ENCODE results near the gene TK1. TPM values are rescaled to one million over a fixed set of nuclear protein-coding genes. Genes with fewer than 3 reads are reported as not detected.
"Not testable (repeated sequence)": the region's sequence is repeated elsewhere in the genome, so short reads cannot be mapped to it uniquely, and the experiment has no call there.

Gene TK1
- 10 to 100 TPM; 90.6 to 90.9 TPM for total RNA-seq

GRCh38 chr17:78186692-78187595, at the start of gene TK1, which contains the start of gene AFMID:
TK1 (minus strand) TSS chr17:78187052; CDS start chr17:78186994, 58 bp downstream.
AFMID (plus strand) TSS chr17:78187362; CDS start chr17:78187371, 9 bp downstream.
- Mint-ChIP-seq H3K4me3 (peak within 1 kb of the TSS; percentile 76 to 89), H3K9me3 (no peaks in the 10 kb centered on the region), H3K36me3 (ENCODE audit: insufficient read depth in 2 of 2) (peaks cover 1 to 19% of the 10 kb centered on the region in 2 donors), H3K4me1 (ENCODE audit: low read depth) (peaks cover 48% of the 10 kb centered on the region), H3K27me3 (ENCODE audit: low read depth) (no peaks in the 10 kb centered on the region), H3K27ac (peak within 1 kb of the TSS; percentile 69)
- peak; percentile 95 to 96 for ATAC-seq (replicated peaks in 1 of 2)
- DNase-seq, result peak; percentile 95 to 96

- Mint-ChIP-seq H3K9me3 (no peaks in the 10 kb centered on the region), H3K27ac (no peak overlapping the region), H3K4me1 (ENCODE audit: low read depth) (peaks cover 14% of the 10 kb centered on the region), H3K36me3 (ENCODE audit: insufficient read depth in 2 of 2) (no peaks in the 10 kb centered on the region), H3K27me3 (ENCODE audit: low read depth) (peaks cover 18% of the 10 kb centered on the region), H3K4me3 (no peak overlapping the region)
- DNase-seq (no peak), ATAC-seq (replicated peaks in 1 of 2) (no peak)
These were observed 49.0 kb upstream of the TK1 start for GRCh38 chr17:78235885-78236284.

GRCh38 chr17:78235022-78235421, 48.2 kb upstream of the TK1 start:
- not testable (repeated sequence) for ATAC-seq (replicated peaks in 1 of 2); H3K4me3 Mint-ChIP-seq; H3K36me3 Mint-ChIP-seq (ENCODE audit: insufficient read depth in 2 of 2); DNase-seq; H3K27ac Mint-ChIP-seq; H3K9me3 Mint-ChIP-seq
- Mint-ChIP-seq H3K4me1 (ENCODE audit: low read depth) (peaks cover 20% of the 10 kb centered on the region), H3K27me3 (ENCODE audit: low read depth) (peaks cover 23% of the 10 kb centered on the region)

- Mint-ChIP-seq H3K27me3 (ENCODE audit: low read depth) (peaks cover 23% of the 10 kb centered on the region), H3K36me3 (ENCODE audit: insufficient read depth in 2 of 2) (no peaks in the 10 kb centered on the region), H3K4me3 (no peak overlapping the region), H3K9me3 (no peaks in the 10 kb centered on the region), H3K27ac (no peak overlapping the region), H3K4me1 (ENCODE audit: low read depth) (peaks cover 20% of the 10 kb centered on the region)
- ATAC-seq (replicated peaks in 1 of 2) (no peak), DNase-seq (no peak)
These were observed 47.5 kb upstream of the TK1 start for GRCh38 chr17:78234261-78234865.

- no peaks in the 10 kb centered on the region for H3K36me3 Mint-ChIP-seq (ENCODE audit: insufficient read depth in 2 of 2)
- ATAC-seq (replicated peaks in 1 of 2), result no peak
- no peak overlapping the region for H3K4me3 Mint-ChIP-seq
- H3K27ac Mint-ChIP-seq, result no peak overlapping the region
- H3K9me3 Mint-ChIP-seq, result no peaks in the 10 kb centered on the region
- DNase-seq, result no peak
- H3K27me3 Mint-ChIP-seq (ENCODE audit: low read depth), result peaks cover 23% of the 10 kb centered on the region
- peaks cover 20% of the 10 kb centered on the region for H3K4me1 Mint-ChIP-seq (ENCODE audit: low read depth)
These were observed 46.8 kb upstream of the TK1 start for GRCh38 chr17:78233678-78234077.

GRCh38 chr17:78232859-78233173, 46.0 kb upstream of the TK1 start:
- DNase-seq, result no peak
- no peak overlapping the region for H3K27ac Mint-ChIP-seq
- peaks cover 20% of the 10 kb centered on the region for H3K4me1 Mint-ChIP-seq (ENCODE audit: low read depth)
- H3K4me3 Mint-ChIP-seq, result peak overlapping the region in 1 of 2 donors; percentile 3
- no peaks in the 10 kb centered on the region for H3K36me3 Mint-ChIP-seq (ENCODE audit: insufficient read depth in 2 of 2)
- no peak for ATAC-seq (replicated peaks in 1 of 2)
- no peaks in the 10 kb centered on the region for H3K9me3 Mint-ChIP-seq
- H3K27me3 Mint-ChIP-seq (ENCODE audit: low read depth), result peaks cover 25% of the 10 kb centered on the region

- ATAC-seq (replicated peaks in 1 of 2), result peak; percentile 77
- Mint-ChIP-seq H3K4me1 (ENCODE audit: low read depth) (peaks cover 25% of the 10 kb centered on the region), H3K36me3 (ENCODE audit: insufficient read depth in 2 of 2) (no peaks in the 10 kb centered on the region), H3K27ac (no peak overlapping the region), H3K27me3 (ENCODE audit: low read depth) (peaks cover 31% of the 10 kb centered on the region), H3K9me3 (no peaks in the 10 kb centered on the region), H3K4me3 (peak overlapping the region; percentile 45 to 76)
- DNase-seq, result peak; percentile 54 to 56
These were observed 45.4 kb upstream of the TK1 start for GRCh38 chr17:78231991-78232858.

- no peak for DNase-seq
- Mint-ChIP-seq H3K9me3 (no peaks in the 10 kb centered on the region), H3K4me3 (peak within 1 kb of the TSS; percentile 45 to 76), H3K27me3 (ENCODE audit: low read depth) (peaks cover 31% of the 10 kb centered on the region), H3K4me1 (ENCODE audit: low read depth) (peaks cover 30% of the 10 kb centered on the region), H3K36me3 (ENCODE audit: insufficient read depth in 2 of 2) (no peaks in the 10 kb centered on the region), H3K27ac (no peak within 1 kb of the TSS)
- peak in 1 of 2 donors; percentile 4 for ATAC-seq (replicated peaks in 1 of 2)
These were observed 44.4 kb upstream of the TK1 start, which contains the start of gene TMEM235 for GRCh38 chr17:78230996-78231935. TMEM235 (plus strand) TSS chr17:78231631; CDS start chr17:78232024, 393 bp downstream.

GRCh38 chr17:78230252-78230962, 43.6 kb upstream of the TK1 start:
- no peaks in the 10 kb centered on the region for H3K9me3 Mint-ChIP-seq
- H3K4me3 Mint-ChIP-seq, result no peak overlapping the region
- H3K4me1 Mint-ChIP-seq (ENCODE audit: low read depth), result peaks cover 30% of the 10 kb centered on the region
- peaks cover 31% of the 10 kb centered on the region for H3K27me3 Mint-ChIP-seq (ENCODE audit: low read depth)
- H3K36me3 Mint-ChIP-seq (ENCODE audit: insufficient read depth in 2 of 2), result no peaks in the 10 kb centered on the region
- H3K27ac Mint-ChIP-seq, result no peak overlapping the region
- no peak for ATAC-seq (replicated peaks in 1 of 2)
- no peak for DNase-seq

- ATAC-seq (replicated peaks in 1 of 2), result no peak
- no peak overlapping the region for H3K27ac Mint-ChIP-seq
- H3K4me3 Mint-ChIP-seq, result no peak overlapping the region
- DNase-seq, result no peak
- no peaks in the 10 kb centered on the region for H3K9me3 Mint-ChIP-seq
- peaks cover 30% of the 10 kb centered on the region for H3K4me1 Mint-ChIP-seq (ENCODE audit: low read depth)
- H3K27me3 Mint-ChIP-seq (ENCODE audit: low read depth), result peaks cover 31% of the 10 kb centered on the region
- peaks cover 0 to 6% of the 10 kb centered on the region in 2 donors for H3K36me3 Mint-ChIP-seq (ENCODE audit: insufficient read depth in 2 of 2)
These were observed 41.3 kb upstream of the TK1 start for GRCh38 chr17:78228176-78228575.

GRCh38 chr17:78227455-78227916, 40.6 kb upstream of the TK1 start:
- Mint-ChIP-seq H3K9me3 (no peaks in the 10 kb centered on the region), H3K27me3 (ENCODE audit: low read depth) (peaks cover 24% of the 10 kb centered on the region)
- DNase-seq, result no peak

More at GRCh38 chr17:78227455-78227916, 40.6 kb upstream of the TK1 start:
- peak in 1 of 2 donors; percentile 30 for ATAC-seq (replicated peaks in 1 of 2)
- Mint-ChIP-seq H3K4me1 (ENCODE audit: low read depth) (peaks cover 25% of the 10 kb centered on the region), H3K36me3 (ENCODE audit: insufficient read depth in 2 of 2) (peaks cover 0 to 6% of the 10 kb centered on the region in 2 donors), H3K4me3 (no peak overlapping the region), H3K27ac (no peak overlapping the region)

Data from activated T-cell treated with anti-CD3 and anti-CD28 coated beads, Interleukin-2, amount 50 U/mL, for 72 hours (primary cell).